ENCODE data around the gene BIN2. TPM values are rescaled to one million over a fixed set of nuclear protein-coding genes. Genes with fewer than 3 reads are reported as not detected.

BIN2 gene
- total and polyA plus RNA-seq, 10 of the 15 experiments (the other 5 are each of a cell fraction or from before 2014, with no cell fraction given) = 8.6 to 42.9 (median 32.1) TPM

DNA sequence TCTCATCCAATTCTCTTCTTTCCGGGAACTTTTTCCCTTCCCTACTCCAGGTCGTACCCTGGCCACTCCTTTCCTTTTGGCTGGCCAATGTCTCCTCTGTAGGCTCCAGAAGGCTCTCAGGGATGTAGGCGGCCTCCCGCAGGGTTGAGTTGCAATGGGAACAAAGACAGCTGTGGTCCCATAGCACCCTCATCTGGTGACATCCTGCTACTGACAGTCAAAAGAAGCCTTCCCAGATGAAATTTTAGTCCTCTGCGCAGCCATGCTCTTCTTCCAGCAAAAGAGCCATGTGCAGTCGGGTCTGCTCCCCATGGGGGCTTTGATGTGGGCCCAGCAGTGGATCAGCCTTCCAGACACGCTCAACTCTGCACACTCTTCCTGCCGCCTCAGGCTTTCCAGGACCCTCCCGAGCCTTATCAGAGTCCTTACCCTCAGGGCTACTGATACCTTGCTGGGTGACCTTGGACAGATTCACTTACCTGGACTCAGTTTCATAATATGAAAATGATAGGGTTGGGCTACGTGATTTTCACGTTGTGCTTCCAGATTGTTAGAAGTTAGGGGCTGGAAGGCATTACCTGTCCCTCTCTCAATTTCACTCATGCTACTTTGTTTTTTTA is 28.0 kb upstream of the BIN2 start (continued):
- TF ChIP-seq BACH1 (IDR thresholded peaks at IDR 0.05; ENCODE audit: borderline replicate concordance) (no peak), E4F1 (IDR thresholded peaks at IDR 0.05; ENCODE audit: borderline replicate concordance, partially characterized antibody) (no peak), POLR2AphosphoS5 (IDR thresholded peaks at IDR 0.05; ENCODE audit: low read length) (no peak), SMC3 (IDR thresholded peaks at IDR 0.05; ENCODE audit: borderline replicate concordance, low read length) (peak; percentile 43)
- TF ChIP-seq, protein P1, sequence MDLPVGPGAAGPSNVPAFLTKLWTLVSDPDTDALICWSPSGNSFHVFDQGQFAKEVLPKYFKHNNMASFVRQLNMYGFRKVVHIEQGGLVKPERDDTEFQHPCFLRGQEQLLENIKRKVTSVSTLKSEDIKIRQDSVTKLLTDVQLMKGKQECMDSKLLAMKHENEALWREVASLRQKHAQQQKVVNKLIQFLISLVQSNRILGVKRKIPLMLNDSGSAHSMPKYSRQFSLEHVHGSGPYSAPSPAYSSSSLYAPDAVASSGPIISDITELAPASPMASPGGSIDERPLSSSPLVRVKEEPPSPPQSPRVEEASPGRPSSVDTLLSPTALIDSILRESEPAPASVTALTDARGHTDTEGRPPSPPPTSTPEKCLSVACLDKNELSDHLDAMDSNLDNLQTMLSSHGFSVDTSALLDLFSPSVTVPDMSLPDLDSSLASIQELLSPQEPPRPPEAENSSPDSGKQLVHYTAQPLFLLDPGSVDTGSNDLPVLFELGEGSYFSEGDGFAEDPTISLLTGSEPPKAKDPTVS (IDR thresholded peaks at IDR 0.05; ENCODE audit: low read depth, low read length) = no peak

DNA sequence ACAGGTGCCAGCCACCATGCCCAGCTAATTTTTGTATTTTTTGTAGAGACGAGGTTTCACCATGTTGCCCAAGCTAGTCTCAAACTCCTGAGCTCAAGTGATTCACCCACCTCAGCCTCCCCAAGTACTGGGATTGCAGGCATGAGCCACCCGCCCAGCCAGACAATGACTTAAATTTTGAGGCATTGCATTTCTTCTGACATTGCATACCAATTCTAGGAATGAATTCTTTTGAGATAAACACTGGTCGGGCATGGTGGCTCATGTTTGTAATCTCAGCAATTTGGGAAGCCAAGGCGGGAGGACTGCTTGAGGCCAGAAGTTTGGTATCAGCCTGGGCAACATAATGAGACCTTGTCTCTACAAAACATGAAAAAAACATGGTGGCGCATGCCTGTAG is 25.1 kb upstream of the BIN2 start:
- in situ Hi-C loops (cut with MboI) (no loop called here), intact Hi-C loops (cut with micrococcal nuclease; ENCODE audit: unreplicated experiment) (no loop called here)
- FAIRE-seq (no peak), DNase-seq (ENCODE audit: low read depth, low spot score) (no peak), ATAC-seq (no peak)
- Histone ChIP-seq H4K20me1 (ENCODE audit: control insufficient read depth, insufficient read depth) (no peaks in the 10 kb centered on the region), H3K4me1 (ENCODE audit: control insufficient read depth, insufficient read depth, low read length) (peaks cover 4% of the 10 kb centered on the region), H3K36me3 (ENCODE audit: control insufficient read depth in 2 of 2, insufficient read depth in 2 of 2, low read length in 1 of 2) (no peaks in the 10 kb centered on the region), H3K4me2 (ENCODE audit: control insufficient read depth, insufficient read depth) (no peak overlapping the region), H2AFZ (ENCODE audit: control insufficient read depth, low read depth, low read length) (no peak overlapping the region), H3K4me3 (no peak overlapping the region), H3K9ac (ENCODE audit: control insufficient read depth, insufficient read depth, low read length) (no peak overlapping the region), H3K79me2 (ENCODE audit: control insufficient read depth, insufficient read depth, low read length) (no peaks in the 10 kb centered on the region), H3K27me3 (replicated peaks in 1 of 2; ENCODE audit: control insufficient read depth in 2 of 2, insufficient read depth in 2 of 2, low read length in 1 of 2) (no peaks in the 10 kb centered on the region), H3K9me3 (replicated peaks; ENCODE audit: control insufficient read depth, insufficient read depth, low read length) (no peaks in the 10 kb centered on the region), H3K27ac (ENCODE audit: control insufficient read depth, insufficient read depth) (no peak overlapping the region)
- ChIA-PET SMC1A (ENCODE audit: uncharacterized antibody, unreplicated experiment) (interaction anchor here (0.9 to 2.8 kb wide), 3 partner anchors 8 to 183 kb away, joined by 3 to 27 read pairs (median 5); no protein-coding TSS in a partner anchor), RAD21 (ENCODE audit: unreplicated experiment) (interaction anchor here (1.8 kb wide), 1 partner anchor 584 kb away, joined by 4 read pairs; no protein-coding TSS in a partner anchor), POLR2A (no interaction called here), CTCF (interaction anchor here (1.0 to 4.2 kb wide), 5 partner anchors 8 to 361 kb away, joined by 3 to 32 read pairs (median 4); no protein-coding TSS in a partner anchor)
- BruUV-seq (replicated peaks) = no TSS peak
- TF ChIP-seq IKZF2 (IDR thresholded peaks at IDR 0.05) = no peak
- TF ChIP-seq TAF1 (IDR thresholded peaks at IDR 0.05; ENCODE audit: borderline replicate concordance, low read depth, low read length) = no peak
- TF ChIP-seq MEF2A (IDR thresholded peaks at IDR 0.05; ENCODE audit: insufficient read depth, low read depth, low read length) = no peak
- TF ChIP-seq SIX5 (IDR thresholded peaks at IDR 0.05; ENCODE audit: low read depth, low read length, severe bottlenecking) = no peak
- WGBS (ENCODE audit: insufficient coverage, insufficient replicate concordance, low lambda C conversion rate, missing lambda C conversion rate) = 88% methylated on average over 5 of the region's 5 CpGs
